Neural progenitor cell (in vitro differentiated cells): ENCODE results near the gene UBAP2L.

Source experiments
- CTCF ChIP-seq: fragments of 200-600 bp; sonication (generic); IDR thresholded peaks from 2 replicates; pipeline ENCODE4 v1.5.1; 2017; ENCODE audit warnings: antibody characterized with exemption, mild to moderate bottlenecking
- EZH2phosphoT487 ChIP-seq: fragments of 200-600 bp; sonication (generic); IDR thresholded peaks from 2 replicates; pipeline ENCODE4 v1.6.1; 2017; ENCODE audit warnings: antibody characterized with exemption

GRCh38 chr1:154221278-154222001 is 685 bp downstream of the UBAP2L start:
- TF ChIP-seq CTCF: no peak
- TF ChIP-seq EZH2phosphoT487: no peak
